Stimulated activated naive CD4-positive, alpha-beta T cell (primary cell): ENCODE data around the gene KIF23.

Source experiments
- DNase-seq, 6 experiments: peaks; one replicate each; lab custom pipeline; 2025; lab: John Stamatoyannopoulos, UW

Gene KIF23

GRCh38 chr15:69394556-69395282 is 19.4 kb upstream of the KIF23 start:
- peak; percentile 24 to 82 (median 67) for DNase-seq

DNA sequence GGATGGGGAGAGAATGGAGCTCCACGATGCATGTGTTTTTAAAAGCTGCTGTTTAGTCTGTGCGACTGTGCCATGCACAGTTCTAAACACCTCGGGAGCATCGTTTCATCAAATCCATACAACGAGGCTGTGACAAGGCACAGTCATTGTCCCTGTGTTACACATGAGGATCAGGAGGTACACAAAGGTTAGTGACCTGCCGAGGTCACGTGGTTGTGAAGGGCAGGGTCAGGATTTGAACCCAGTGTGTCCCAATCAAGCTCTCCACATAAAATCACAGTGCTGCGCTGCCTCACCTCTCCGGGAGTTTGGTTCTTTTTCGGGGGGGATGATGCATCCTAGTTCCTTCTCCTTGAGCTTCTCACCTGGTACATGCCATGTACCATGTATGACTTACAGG is 18.7 kb upstream of the KIF23 start:
- DNase-seq, result no peak

GRCh38 chr15:69395991-69396390 is 18.2 kb upstream of the KIF23 start:
- DNase-seq, result no peak

- no peak for DNase-seq
Measured at GRCh38 chr15:69398491-69398891, 15.7 kb upstream of the KIF23 start.

DNA sequence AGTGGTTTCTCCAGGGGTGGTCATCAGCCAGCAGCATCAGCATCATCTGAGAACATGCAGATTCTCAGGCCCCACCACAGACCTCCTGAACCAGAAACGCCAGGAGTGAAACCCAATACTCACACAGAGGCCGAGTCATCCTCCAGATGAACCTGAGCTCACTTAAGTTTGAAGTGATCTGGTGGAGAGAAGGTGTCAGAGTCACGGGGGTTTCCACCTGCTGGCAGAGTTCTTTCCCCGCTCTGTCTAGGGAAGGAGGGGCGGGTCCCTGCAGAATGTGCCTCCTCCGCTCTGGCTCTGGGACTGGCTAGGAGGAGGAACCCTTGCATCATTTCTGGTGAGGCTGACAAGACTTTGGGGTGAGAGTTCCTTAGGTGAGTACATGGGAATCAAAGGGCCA is 13.3 kb upstream of the KIF23 start:
- no peak for DNase-seq

- DNase-seq, result no peak
Measured at GRCh38 chr15:69402816-69403215, 11.3 kb upstream of the KIF23 start.

- no peak for DNase-seq
Measured at GRCh38 chr15:69403594-69403993, 10.6 kb upstream of the KIF23 start.

DNA sequence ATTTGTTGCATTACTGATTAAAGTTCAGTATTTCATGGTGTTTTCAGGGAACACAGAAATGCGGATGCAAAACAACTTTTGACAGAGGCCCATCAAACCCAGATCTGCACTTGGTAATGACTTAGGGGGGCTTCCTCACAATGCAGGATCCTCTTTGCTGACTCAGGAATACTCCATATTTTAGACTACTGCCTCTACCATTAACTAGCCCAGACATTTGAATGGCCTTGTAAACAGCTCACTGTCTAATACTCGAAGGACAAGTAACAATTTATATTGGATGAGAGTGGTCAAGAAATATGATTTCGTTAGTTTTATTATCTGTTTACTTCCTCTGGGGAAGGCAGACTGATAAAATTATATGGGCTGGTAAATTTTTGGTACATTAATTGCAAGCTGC is 9.0 kb upstream of the KIF23 start:
- DNase-seq, result no peak

DNA sequence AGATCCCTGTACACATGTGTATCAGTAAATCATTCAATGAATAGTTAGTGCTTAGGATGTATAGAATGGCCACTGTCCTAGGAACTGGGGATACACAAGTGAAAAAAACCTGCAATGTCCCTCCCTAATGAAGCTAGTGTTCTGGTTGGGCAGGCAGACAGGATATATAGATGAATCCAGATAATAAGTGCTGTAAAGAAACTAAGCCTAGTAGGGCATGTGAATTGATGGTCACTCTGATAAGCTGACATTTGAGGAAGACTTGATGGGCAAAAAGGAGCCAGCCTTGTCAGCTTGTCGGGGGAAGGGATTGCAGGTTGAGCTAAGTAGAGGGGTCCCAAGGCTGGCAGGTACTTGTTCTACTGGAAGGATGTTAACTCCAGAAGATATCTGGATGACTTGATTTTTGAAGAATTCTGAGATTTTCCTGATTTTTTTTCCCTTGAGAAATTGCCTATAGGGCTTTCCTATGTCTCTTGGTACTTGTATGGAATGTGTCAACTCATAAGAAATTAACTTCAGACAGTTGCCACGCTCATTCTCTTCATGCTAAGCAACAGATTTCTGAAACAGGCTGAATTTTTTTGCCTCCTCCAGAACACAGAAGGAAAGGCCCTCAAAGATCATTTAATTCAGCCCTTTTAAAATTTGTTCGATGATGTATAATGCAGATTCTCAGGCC is 6.3 kb upstream of the KIF23 start:
- DNase-seq, result no peak

- DNase-seq, result no peak
Measured at GRCh38 chr15:69408841-69409240, 5.3 kb upstream of the KIF23 start.

DNA sequence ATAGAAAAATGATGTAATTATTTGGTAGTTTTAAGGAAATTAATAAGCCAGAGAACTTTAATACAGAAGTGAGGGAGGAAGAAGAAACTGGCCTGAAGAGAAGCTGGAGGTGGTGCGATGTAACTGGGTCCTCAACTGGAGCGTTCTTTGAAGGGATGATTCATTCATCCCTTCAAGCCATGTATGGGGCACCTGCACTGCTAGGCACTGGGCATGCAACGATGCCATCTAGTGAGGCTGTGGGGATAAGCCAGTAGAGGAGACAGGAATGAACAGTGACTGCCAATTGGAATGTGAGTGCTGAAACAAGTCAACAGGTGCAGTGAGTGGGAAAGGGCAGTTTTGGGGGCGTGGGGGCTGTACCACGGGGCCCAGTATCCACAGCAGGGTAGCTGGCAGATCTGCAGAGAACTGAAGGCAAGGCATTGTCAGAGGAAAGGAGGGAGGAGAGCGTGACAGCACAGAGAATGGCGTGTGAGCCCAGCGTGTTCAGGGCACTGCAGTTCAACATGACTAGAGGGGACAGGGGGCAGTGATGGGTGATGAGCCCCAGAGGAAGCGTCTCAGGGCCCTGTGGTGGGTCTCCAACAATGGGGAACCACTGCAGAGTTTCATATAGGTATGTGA is 3.8 kb upstream of the KIF23 start:
- no peak for DNase-seq

- DNase-seq, result no peak
Measured at GRCh38 chr15:69412274-69412673, 1.9 kb upstream of the KIF23 start.

GRCh38 chr15:69412701-69413100 is 1.4 kb upstream of the KIF23 start:
- DNase-seq, result no peak

- DNase-seq, result peak in 2 of 6 experiments; percentile 16
Measured at GRCh38 chr15:69414701-69415167, 585 bp downstream of the KIF23 start.

GRCh38 chr15:69415381-69415780 is 1.2 kb downstream of the KIF23 start:
- DNase-seq, result no peak

GRCh38 chr15:69417581-69417980 is 3.4 kb downstream of the KIF23 start:
- DNase-seq, result no peak

DNA sequence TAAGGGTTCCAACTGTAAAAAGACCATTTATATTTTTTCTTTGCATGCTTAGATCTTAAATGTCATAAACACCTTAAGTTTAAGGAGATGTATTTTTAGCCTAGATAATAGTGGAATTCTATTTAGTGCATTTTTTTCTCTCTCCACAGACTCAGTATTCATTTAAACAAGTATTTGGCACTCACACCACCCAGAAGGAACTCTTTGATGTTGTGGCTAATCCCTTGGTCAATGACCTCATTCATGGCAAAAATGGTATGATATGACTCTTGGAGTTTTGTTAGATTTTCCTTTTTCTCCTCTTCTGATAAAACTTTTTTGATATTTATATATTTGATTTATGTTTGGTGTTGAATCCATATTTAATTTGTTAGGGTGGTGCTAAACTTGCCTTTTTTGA is 7.3 kb downstream of the KIF23 start:
- DNase-seq, result no peak

GRCh38 chr15:69422336-69422895 is 8.3 kb downstream of the KIF23 start:
- no peak for DNase-seq

DNA sequence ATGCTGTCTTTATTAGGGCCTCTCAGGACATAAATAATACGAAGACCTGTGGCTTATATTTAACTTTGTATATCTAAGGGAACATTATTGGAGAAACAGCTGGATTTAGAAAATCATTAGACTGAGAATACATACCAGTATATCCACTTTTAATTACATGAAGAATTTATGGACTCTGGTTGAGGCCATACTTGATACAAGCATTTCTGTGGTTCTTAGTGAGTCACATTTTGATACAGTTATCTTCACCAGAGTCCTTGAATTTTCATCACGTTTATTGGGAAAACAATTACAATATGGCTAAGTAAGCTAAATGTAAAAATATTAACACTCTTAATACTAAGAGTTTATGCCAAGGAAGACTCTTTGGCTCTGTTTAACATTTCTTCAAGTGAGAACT is 9.9 kb downstream of the KIF23 start:
- DNase-seq, result no peak

- DNase-seq, result no peak
Measured at GRCh38 chr15:69424748-69425413, 10.7 kb downstream of the KIF23 start.

GRCh38 chr15:69433831-69434230 is 19.7 kb downstream of the KIF23 start:
- DNase-seq, result no peak

GRCh38 chr15:69434238-69434637 is 20.1 kb downstream of the KIF23 start:
- DNase-seq, result no peak
